K562 (cell line): Measurements from ENCODE around the gene TSC22D1. TPM values are rescaled to one million over a fixed set of nuclear protein-coding genes. Genes with fewer than 3 reads are reported as not detected.
"Not testable (repeated sequence)": the region's sequence is repeated elsewhere in the genome, so short reads cannot be mapped to it uniquely, and the experiment has no call there.

Source experiments
- ATAC-seq: fragments of 200-7000 bp; cut with Tn5 transposase; 3 replicates; pipeline ENCODE4 v1.9.1; 2020; ENCODE audit warnings: moderate library complexity
- BruUV-seq: library from RNA; stranded (reverse); fragments of 400-500 nt; replicated peaks from 2 replicates; lab custom pipeline; 2021; lab: Mats Ljungman, UMichigan
- CTCF ChIA-PET: fragments of 300-600 bp; formaldehyde crosslinking; extraction: SDS; loops from one replicate; lab custom pipeline; 2021; ENCODE audit warnings: low intra/inter-chr PET ratio; lab: Yijun Ruan, JAX
- POLR2A ChIA-PET: fragments of 300-600, 350-650 bp; sonication (Branson Sonifier 250); formaldehyde crosslinking; extraction: SDS; loops from one replicate; lab custom pipeline; 2021; ENCODE audit warnings: antibody characterized with exemption, inconsistent platforms; lab: Yijun Ruan, JAX
- DNase-seq, 4 experiments: peaks; one replicate each; pipeline versions ENCODE4 v3.0.0 to v3.0.0-alpha.2; 2011 to 2018; ENCODE audit warnings: low spot score in 3 of 4, mixed read lengths in 3 of 4; ENCODE audit errors: extremely low read depth in 1 of 4
- FAIRE-seq: peaks from 2 replicates; lab custom pipeline; 2011; peaks lifted over from hg19 to GRCh38; lab: Jason Lieb, UNC
- H2AFZ ChIP-seq: 2 replicates; pipeline ENCODE4 v1.6.0; 2011; ENCODE audit warnings: low read depth, low read length, control low read depth, inconsistent platforms
- H3K27ac ChIP-seq: fragments of 200-600 bp; 3 replicates; pipeline ENCODE4 v1.8.0; 2011; ENCODE audit warnings: low read depth, mild to moderate bottlenecking, control low read depth, inconsistent platforms, low read length, moderate library complexity, mixed read lengths; ENCODE audit errors: extremely low read depth
- H3K27me3 ChIP-seq, 2 experiments: fragments of 300-600 bp in 1 of 2; 2 replicates in 1 of 2; 3 replicates in 1 of 2; pipeline versions ENCODE4 v1.6.0 to v1.8.0; 2011; ENCODE audit warnings: inconsistent platforms in 2 of 2, low read length in 2 of 2, mild to moderate bottlenecking in 1 of 2, mixed read lengths in 1 of 2, moderate library complexity in 1 of 2; ENCODE audit not compliant: control insufficient read depth in 2 of 2, insufficient read depth in 2 of 2
- H3K36me3 ChIP-seq: fragments of 300-600 bp; 3 replicates; pipeline ENCODE4 v1.8.0; 2011; ENCODE audit warnings: mild to moderate bottlenecking, low read length, inconsistent platforms; ENCODE audit not compliant: control insufficient read depth, insufficient read depth
- H3K4me1 ChIP-seq, 2 experiments: fragments of 200-600 bp in 1 of 2; replicated peaks in 1 of 2; 2 replicates in 1 of 2; 3 replicates in 1 of 2; pipeline versions ENCODE4 v1.5.1 to v1.8.0; 2011; ENCODE audit warnings: inconsistent platforms in 2 of 2, low read length in 2 of 2, mild to moderate bottlenecking in 1 of 2, mixed read lengths in 1 of 2, moderate library complexity in 1 of 2; ENCODE audit not compliant: control insufficient read depth in 2 of 2, insufficient read depth in 2 of 2
- H3K4me2 ChIP-seq: 2 replicates; pipeline ENCODE4 v1.6.1; 2011; ENCODE audit warnings: low read length, control low read depth, inconsistent platforms, mixed read lengths; ENCODE audit not compliant: insufficient read depth
- H3K4me3 ChIP-seq: fragments of 200-600 bp; sonication (generic), shearing (Covaris generic); 2 replicates; pipeline ENCODE4 v1.5.1; 2016; ENCODE audit warnings: control low read depth, inconsistent platforms
- H3K79me2 ChIP-seq: fragments of 200-600 bp; 3 replicates; pipeline ENCODE4 v1.8.0; 2011; ENCODE audit warnings: low read length, inconsistent platforms; ENCODE audit not compliant: control insufficient read depth, insufficient read depth
- H3K9ac ChIP-seq, 2 experiments: 2 replicates each; pipeline versions ENCODE4 v1.6.0 to v1.6.1; 2011; ENCODE audit warnings: low read depth in 2 of 2, low read length in 2 of 2, control low read depth in 1 of 2, inconsistent platforms in 1 of 2, mild to moderate bottlenecking in 1 of 2, mixed read lengths in 1 of 2; ENCODE audit not compliant: insufficient read depth in 1 of 2
- H3K9me1 ChIP-seq: one replicate; pipeline ENCODE4 v1.6.0; 2011; ENCODE audit warnings: inconsistent platforms, mild to moderate bottlenecking, low read length, moderate library complexity; ENCODE audit not compliant: control insufficient read depth, insufficient read depth
- H3K9me3 ChIP-seq: replicated peaks from 2 replicates; pipeline ENCODE4 v1.5.1; 2011; ENCODE audit warnings: low read depth, low read length, inconsistent platforms; ENCODE audit not compliant: control insufficient read depth, insufficient read depth
- H4K20me1 ChIP-seq: replicated peaks from 2 replicates; pipeline ENCODE4 v1.6.1; 2011; ENCODE audit warnings: low read length, inconsistent platforms, mixed read lengths; ENCODE audit not compliant: control insufficient read depth, insufficient read depth
- ATF7 ChIP-seq: fragments of 450-650 bp; IDR thresholded peaks from 2 replicates; pipeline ENCODE4 v1.7.1; 2014; ENCODE audit warnings: mild to moderate bottlenecking, moderate library complexity
- CGGBP1 ChIP-seq: fragments of 250-450 bp; sonication (Bioruptor Pico); IDR thresholded peaks from 2 replicates; pipeline ENCODE4 v1.9.0; 2021; ENCODE audit warnings: mild to moderate bottlenecking
- CREB1 ChIP-seq, 2 experiments: sonication (generic) in 1 of 2; formaldehyde crosslinking in 1 of 2; IDR thresholded peaks; 2 replicates each; pipeline versions ENCODE4 v1.6.1 to v1.8.0; 2012 to 2022; ENCODE audit warnings: inconsistent platforms in 1 of 2, mild to moderate bottlenecking in 1 of 2, missing genetic modification reagents in 1 of 2, moderate library complexity in 1 of 2
- DIDO1 ChIP-seq: fragments of 450-650 bp; IDR thresholded peaks from 2 replicates; pipeline ENCODE4 v1.6.1; 2016; ENCODE audit warnings: low read depth, missing biosample characterization, missing genetic modification characterization
- EWSR1 ChIP-seq: fragments of 450-650 bp; IDR thresholded peaks from 2 replicates; pipeline ENCODE4 v1.6.1; 2018; ENCODE audit warnings: borderline replicate concordance, mild to moderate bottlenecking, low read depth, moderate library complexity; ENCODE audit not compliant: partially characterized antibody
- RCOR1 ChIP-seq, 2 experiments: IDR thresholded peaks; 2 replicates each; pipeline ENCODE4 v1.6.1; 2012; ENCODE audit warnings: low read depth in 2 of 2, low read length in 2 of 2, borderline replicate concordance in 1 of 2, improper control_type of control experiment in 1 of 2
- SIX5 ChIP-seq, 2 experiments: IDR thresholded peaks; 2 replicates each; pipeline ENCODE4 v1.6.1; 2011; ENCODE audit warnings: low read length in 2 of 2, borderline replicate concordance in 1 of 2, low read depth in 1 of 2, mild to moderate bottlenecking in 1 of 2, moderate library complexity in 1 of 2; ENCODE audit not compliant: insufficient read depth in 1 of 2
- SREBF1 ChIP-seq: fragments of 150-350 bp; IDR thresholded peaks from 2 replicates; pipeline ENCODE4 v1.6.1; 2014; ENCODE audit warnings: antibody characterized with exemption, low read depth, low read length, borderline replicate concordance
- TAF15 ChIP-seq: fragments of 200-400 bp; formaldehyde crosslinking; IDR thresholded peaks from 2 replicates; pipeline ENCODE4 v1.6.1; 2017; ENCODE audit warnings: mild to moderate bottlenecking, low read depth, low read length, moderate library complexity
- U2AF1 ChIP-seq: fragments of 200-400 bp; formaldehyde crosslinking; optimal IDR thresholded peaks from 2 replicates; pipeline ENCODE3; 2017; ENCODE audit warnings: mild to moderate bottlenecking, low read depth, low read length, moderate library complexity
- ZNF316 ChIP-seq: fragments of 450-650 bp; IDR thresholded peaks from 2 replicates; pipeline ENCODE4 v1.6.1; 2016
- ZNF398 ChIP-seq: fragments of 250-450 bp; sonication (Bioruptor Pico); IDR thresholded peaks from 2 replicates; pipeline ENCODE4 v1.8.0; 2021; ENCODE audit warnings: moderate library complexity, mild to moderate bottlenecking, inconsistent platforms
- WGBS: fragments of 100-300 bp; shearing (Covaris generic); methylation state at CpG from one replicate; pipeline ENCODE4 v1.1.6; 2016; ENCODE audit warnings: low coverage, mixed read lengths; ENCODE audit not compliant: insufficient coverage; ENCODE audit errors: missing lambda C conversion rate; 5-methylcytosine and 5-hydroxymethylcytosine counted together
- in situ Hi-C: fragments of 300-500 bp; cut with MboI; formaldehyde crosslinking; loops from 4 replicates; pipeline ENCODE4 v1.15.0; 2018; ENCODE audit warnings: inconsistent platforms, mixed read lengths
- intact Hi-C: fragments of 100-400 bp; cut with micrococcal nuclease; formaldehyde crosslinking; loops from 2 replicates; pipeline ENCODE4 v1.14.2; 2022
- polyA plus RNA-seq, 8 experiments: library from polyadenylated mRNA; depleted of rRNA in 4 of 8; stranded (reverse) in 5 of 8; unstranded in 3 of 8; fragments of >200 nt; fragmentation: Nextera tagmentation in 2 of 8; fragmentation: Illumina TruSeq in 1 of 8; extraction: Ambion mirVana in 2 of 8; extraction: Trizol in 1 of 8; gene quantifications; 2 replicates each; pipeline versions ENCODE4 v1.2.1 to v1.2.3, GENCODE V29; 2011 to 2014; ENCODE audit warnings: inconsistent platforms in 1 of 8, missing spikeins in 1 of 8
- total RNA-seq, 7 experiments: library from RNA; depleted of rRNA in 6 of 7; stranded (reverse); fragments of >200 nt in 6 of 7; fragmentation: Illumina TruSeq in 2 of 7; extraction: Trizol in 2 of 7; gene quantifications; 2 replicates each; pipeline versions ENCODE4 v1.2.1 to v1.2.3, GENCODE V29; 2011 to 2021; ENCODE audit warnings: low replicate concordance in 1 of 7

TSC22D1 gene
- total and polyA plus RNA-seq, 9 of the 15 experiments (the other 6 are each of a cell fraction or from before 2014, with no cell fraction given), result 2.6 to 19.8 (median 8.4) TPM

GRCh38 chr13:44509853-44510252, 66.3 kb downstream of the TSC22D1 start:
- H3K4me1 ChIP-seq, H3K4me3 ChIP-seq, H3K27ac ChIP-seq, H3K36me3 ChIP-seq, H3K27me3 ChIP-seq, ATAC-seq, intact Hi-C loops, H3K4me2 ChIP-seq, FAIRE-seq, H3K9ac ChIP-seq, H4K20me1 ChIP-seq, CTCF ChIA-PET, H3K9me3 ChIP-seq, H2AFZ ChIP-seq, BruUV-seq, in situ Hi-C loops, DNase-seq, H3K9me1 ChIP-seq, H3K79me2 ChIP-seq: not testable (repeated sequence)
- POLR2A ChIA-PET, result interaction anchor here (0.6 kb wide), 1 partner anchor 820 kb away, joined by 3 read pairs; no protein-coding TSS in a partner anchor
- TF ChIP-seq ZNF316, result peak; percentile 59
- WGBS, result 35% methylated on average over 5 of the region's 6 CpGs

GRCh38 chr13:44508562-44509077, 67.5 kb downstream of the TSC22D1 start:
- POLR2A ChIA-PET, result no interaction called here
- Histone ChIP-seq H3K27ac (no peak overlapping the region), H2AFZ (no peak overlapping the region), H3K36me3 (no peaks in the 10 kb centered on the region), H3K4me2 (no peak overlapping the region), H4K20me1 (no peaks in the 10 kb centered on the region), H3K79me2 (no peaks in the 10 kb centered on the region), H3K9me1 (no peaks in the 10 kb centered on the region), H3K9ac (no peak overlapping the region), H3K4me3 (no peak overlapping the region), H3K4me1 (no peaks in the 10 kb centered on the region), H3K27me3 (no peaks in the 10 kb centered on the region), H3K9me3 (no peaks in the 10 kb centered on the region)
- 9% methylated on average over 3 of the region's 3 CpGs for WGBS
- DNase-seq (no peak), ATAC-seq (no peak), FAIRE-seq (no peak)
- intact Hi-C loops (no loop called here), in situ Hi-C loops (no loop called here)
- BruUV-seq, result no TSS peak
- CTCF ChIA-PET, result no interaction called here
- TF ChIP-seq U2AF1 (no peak), SIX5 (IDR thresholded peaks at IDR 0.05; ENCODE audit: borderline replicate concordance in 1 of 2, insufficient read depth in 1 of 2, low read depth in 1 of 2, low read length in 2 of 2) (no peak), ZNF398 (CRISPR knock-in tag) (no peak), DIDO1 (tag) (no peak), CREB1 (IDR thresholded peaks at IDR 0.05) (no peak), CREB1 (CRISPR knock-in tag; IDR thresholded peaks at IDR 0.05) (no peak), EWSR1 (no peak), SREBF1 (no peak), CGGBP1 (CRISPR knock-in tag) (no peak), TAF15 (no peak), RCOR1 (IDR thresholded peaks at IDR 0.05; ENCODE audit: borderline replicate concordance in 1 of 2, low read depth in 2 of 2, low read length in 2 of 2) (no peak), ATF7 (no peak)
